Pulmonary artery endothelial cell (primary cell): Measurements from ENCODE around the gene ZNF592. TPM values are rescaled to one million over a fixed set of nuclear protein-coding genes. Genes with fewer than 3 reads are reported as not detected.

ENCODE experiments used
- DNase-seq: peaks from one replicate; pipeline ENCODE4 v3.0.0-alpha.2; 2011; ENCODE audit warnings: low read depth, low spot score
- total RNA-seq: library from RNA; depleted of rRNA; stranded (reverse); fragments of >200 nt; gene quantifications from 2 replicates; pipeline ENCODE4 v1.2.3, GENCODE V29; 2014

Gene ZNF592
- total RNA-seq, 1 donor from 2014 or later: 3.9 TPM

- no peak for DNase-seq
Observed at GRCh38 chr15:84855136-84855535, 106.7 kb downstream of the ZNF592 start.

GRCh38 chr15:84855765-84856164 lies 107.4 kb downstream of the ZNF592 start:
- no peak for DNase-seq

Other genes starting within 250 kb of the ZNF592 start
- gene ZSCAN2, start 147.6 kb upstream of the ZNF592 start, total RNA-seq: 11.5 and 14.1 TPM in 2 replicates
- 23.8 and 31.3 TPM in 2 replicates for gene WDR73, start 94.3 kb upstream of the ZNF592 start, total RNA-seq
- 4.9 and 7.3 TPM in 2 replicates for gene NMB, start 90.4 kb upstream of the ZNF592 start, total RNA-seq
- gene SEC11A, start 32.5 kb upstream of the ZNF592 start, total RNA-seq: 226 and 288 TPM in 2 replicates
- gene ALPK3, start 68.8 kb downstream of the ZNF592 start, total RNA-seq: 13.5 and 21.3 TPM in 2 replicates
- not detected in 2 replicates for gene SLC28A1, start 136.1 kb downstream of the ZNF592 start, total RNA-seq
- 22.8 and 24.4 TPM in 2 replicates for gene PDE8A, start 233.3 kb downstream of the ZNF592 start, total RNA-seq